ENCODE data around the gene ZNF236. TPM values are rescaled to one million over a fixed set of nuclear protein-coding genes. Genes with fewer than 3 reads are reported as not detected.

Gene ZNF236
- total and polyA plus RNA-seq, 8 donors, result 1.8 to 31.7 (median 6.6) TPM

DNA sequence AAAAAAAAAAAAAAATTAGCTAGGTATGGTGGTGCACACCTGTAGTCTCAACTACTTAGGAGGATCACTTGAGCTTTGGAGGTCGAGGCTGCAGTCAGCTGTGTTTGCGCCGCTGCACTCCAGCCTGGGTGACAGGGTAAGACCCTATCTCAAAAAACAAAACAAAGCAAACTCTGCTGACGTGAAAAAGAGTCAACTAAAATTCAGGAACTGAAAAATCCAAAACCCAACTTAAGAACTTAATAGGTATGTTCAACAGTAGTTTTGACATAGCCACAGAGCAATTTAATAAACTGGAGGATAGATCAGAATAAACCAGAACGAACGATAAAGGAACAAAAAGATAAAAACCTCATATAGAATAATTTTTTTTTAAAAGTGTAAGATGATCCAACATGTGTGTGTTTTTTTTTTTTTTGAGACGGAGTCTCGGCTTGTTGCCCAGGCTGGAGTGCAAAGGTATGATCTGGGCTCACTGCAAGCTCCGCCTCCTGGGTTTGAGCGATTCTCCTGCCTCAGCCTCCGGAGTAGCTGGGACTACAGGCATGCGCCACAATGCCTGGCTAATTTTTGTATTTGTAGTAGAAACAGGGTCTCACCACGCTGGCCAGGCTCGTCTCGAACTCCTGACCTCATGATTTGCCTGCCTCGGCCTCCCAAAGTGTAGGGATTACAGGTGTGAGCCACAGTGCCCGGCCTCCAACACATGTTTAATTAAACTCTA lies 4.3 kb upstream of the ZNF236 start:
- intact Hi-C loops (cut with DNase I; ENCODE audit: low total_unique reads), result no loop called here
- no peak for TF ChIP-seq EP300 (IDR thresholded peaks at IDR 0.05)
- TF ChIP-seq, protein P1, sequence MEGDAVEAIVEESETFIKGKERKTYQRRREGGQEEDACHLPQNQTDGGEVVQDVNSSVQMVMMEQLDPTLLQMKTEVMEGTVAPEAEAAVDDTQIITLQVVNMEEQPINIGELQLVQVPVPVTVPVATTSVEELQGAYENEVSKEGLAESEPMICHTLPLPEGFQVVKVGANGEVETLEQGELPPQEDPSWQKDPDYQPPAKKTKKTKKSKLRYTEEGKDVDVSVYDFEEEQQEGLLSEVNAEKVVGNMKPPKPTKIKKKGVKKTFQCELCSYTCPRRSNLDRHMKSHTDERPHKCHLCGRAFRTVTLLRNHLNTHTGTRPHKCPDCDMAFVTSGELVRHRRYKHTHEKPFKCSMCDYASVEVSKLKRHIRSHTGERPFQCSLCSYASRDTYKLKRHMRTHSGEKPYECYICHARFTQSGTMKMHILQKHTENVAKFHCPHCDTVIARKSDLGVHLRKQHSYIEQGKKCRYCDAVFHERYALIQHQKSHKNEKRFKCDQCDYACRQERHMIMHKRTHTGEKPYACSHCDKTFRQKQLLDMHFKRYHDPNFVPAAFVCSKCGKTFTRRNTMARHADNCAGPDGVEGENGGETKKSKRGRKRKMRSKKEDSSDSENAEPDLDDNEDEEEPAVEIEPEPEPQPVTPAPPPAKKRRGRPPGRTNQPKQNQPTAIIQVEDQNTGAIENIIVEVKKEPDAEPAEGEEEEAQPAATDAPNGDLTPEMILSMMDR (IDR thresholded peaks at IDR 0.05), result no peak
- no peak for TF ChIP-seq POLR2AphosphoS5 (IDR thresholded peaks at IDR 0.05)
- TF ChIP-seq POLR2A (IDR thresholded peaks at IDR 0.05), result no peak
- Histone ChIP-seq H3K36me3 (peaks cover 0 to 27% (median 20%) of the 10 kb centered on the region in 4 donors), H3K27ac (no peak overlapping the region), H3K4me3 (no peak overlapping the region), H3K9me3 (no peaks in the 10 kb centered on the region), H3K4me1 (peaks cover 12 to 32% (median 24%) of the 10 kb centered on the region in 4 donors), H3K27me3 (no peaks in the 10 kb centered on the region)
- 76 to 88% (median 83%) methylated on average over 17 of the region's 17 CpGs for WGBS, 5 donors
- DNase-seq, result peak in 1 of 2 donors; percentile 41

DNA sequence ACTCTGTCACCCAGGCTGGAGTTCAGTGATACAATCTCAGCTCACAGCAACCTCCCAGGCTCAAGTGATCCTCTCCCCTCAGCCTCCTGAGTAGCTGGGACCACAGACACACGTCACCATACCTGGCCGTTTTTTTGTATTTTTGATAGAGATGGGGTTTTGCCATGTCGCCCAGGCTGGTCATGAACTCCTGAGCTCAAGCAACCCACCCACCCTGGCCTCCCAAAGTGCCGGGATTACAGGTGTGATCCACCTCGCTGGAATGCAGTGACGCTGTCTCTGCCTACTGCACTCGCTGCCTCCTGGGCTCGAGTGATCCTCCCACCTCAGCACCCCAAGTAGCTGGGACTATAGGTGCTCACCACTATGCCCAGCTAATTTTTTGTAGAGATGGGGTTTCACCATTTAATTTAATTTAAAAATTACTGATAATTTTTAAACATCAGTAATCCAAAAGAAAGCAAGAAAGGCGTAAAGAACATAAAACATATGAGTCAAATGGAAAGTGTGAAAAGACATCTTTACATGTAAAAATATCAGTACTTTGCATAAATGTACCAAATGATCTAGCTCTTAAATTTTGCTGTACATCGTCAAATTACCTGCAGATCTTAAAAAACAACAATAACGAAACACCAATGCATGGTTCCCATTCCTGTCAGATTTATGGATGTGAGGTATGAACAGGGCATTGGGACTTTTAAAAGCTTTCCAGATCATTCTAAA lies 2.8 kb upstream of the ZNF236 start:
- no peak for DNase-seq
- H3K4me3 ChIP-seq, result peak overlapping the region in 1 of 4 donors; percentile 84
- no peaks in the 10 kb centered on the region for H3K9me3 ChIP-seq
- H3K27me3 ChIP-seq, result no peaks in the 10 kb centered on the region
- intact Hi-C loops (cut with DNase I; ENCODE audit: low total_unique reads), result no loop called here
- TF ChIP-seq POLR2AphosphoS5 (IDR thresholded peaks at IDR 0.05) (no peak), POLR2A (IDR thresholded peaks at IDR 0.05) (no peak), EP300 (IDR thresholded peaks at IDR 0.05) (no peak)
- TF ChIP-seq, protein P1 (IDR thresholded peaks at IDR 0.05), result no peak
- H3K36me3 ChIP-seq, result peaks cover 0 to 19% (median 14%) of the 10 kb centered on the region in 4 donors
- WGBS, 5 donors, result 86 to 94% (median 91%) methylated on average over 11 of the region's 11 CpGs
- peak overlapping the region in 1 of 5 donors; percentile 4 for H3K27ac ChIP-seq
- peaks cover 23 to 47% (median 38%) of the 10 kb centered on the region in 4 donors for H3K4me1 ChIP-seq

DNA sequence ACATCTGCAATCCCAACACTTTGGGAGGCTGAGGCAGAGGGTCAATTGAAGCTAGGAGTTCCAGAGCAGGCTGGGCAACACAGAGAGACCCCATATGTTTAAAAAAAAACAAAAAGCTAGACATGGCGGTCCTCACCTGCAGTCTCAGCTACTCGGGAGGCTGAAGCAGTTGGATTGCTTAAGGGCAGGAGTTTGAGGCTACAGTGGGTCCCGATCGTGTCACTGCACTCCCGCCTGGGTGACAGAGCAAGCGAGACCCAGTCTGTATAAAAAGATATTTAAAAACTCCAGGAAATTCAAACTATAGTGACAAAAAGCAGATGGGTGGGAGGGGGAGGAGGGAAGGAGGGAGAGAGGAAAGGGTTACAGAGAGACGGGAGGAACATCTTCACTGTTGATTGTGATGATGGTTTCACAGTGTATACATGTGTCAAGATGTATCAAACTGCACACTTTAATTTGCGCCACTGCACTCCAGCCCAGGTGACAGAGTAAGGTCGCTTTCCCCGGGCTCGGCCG lies 942 bp upstream of the ZNF236 start:
- TF ChIP-seq POLR2A (IDR thresholded peaks at IDR 0.05), result no peak
- no peak for TF ChIP-seq POLR2AphosphoS5 (IDR thresholded peaks at IDR 0.05)
- no peak for TF ChIP-seq EP300 (IDR thresholded peaks at IDR 0.05)
- TF ChIP-seq, protein P1 (IDR thresholded peaks at IDR 0.05), result no peak
- peaks cover 25 to 53% (median 40%) of the 10 kb centered on the region in 4 donors for H3K4me1 ChIP-seq
- H3K4me3 ChIP-seq, result peak overlapping the region; percentile 84 to 89 (median 87)
- WGBS, 5 donors, result 0 to 1% (median 1%) methylated on average over 12 of the region's 12 CpGs
- no peaks in the 10 kb centered on the region for H3K9me3 ChIP-seq
- intact Hi-C loops (cut with DNase I; ENCODE audit: low total_unique reads), result no loop called here
- DNase-seq, result peak in 1 of 2 donors; percentile 34
- peak overlapping the region; percentile 96 to 100 (median 98) for H3K27ac ChIP-seq
- H3K27me3 ChIP-seq, result no peaks in the 10 kb centered on the region
- H3K36me3 ChIP-seq, result peaks cover 0 to 3% (median under 1%) of the 10 kb centered on the region in 4 donors

DNA sequence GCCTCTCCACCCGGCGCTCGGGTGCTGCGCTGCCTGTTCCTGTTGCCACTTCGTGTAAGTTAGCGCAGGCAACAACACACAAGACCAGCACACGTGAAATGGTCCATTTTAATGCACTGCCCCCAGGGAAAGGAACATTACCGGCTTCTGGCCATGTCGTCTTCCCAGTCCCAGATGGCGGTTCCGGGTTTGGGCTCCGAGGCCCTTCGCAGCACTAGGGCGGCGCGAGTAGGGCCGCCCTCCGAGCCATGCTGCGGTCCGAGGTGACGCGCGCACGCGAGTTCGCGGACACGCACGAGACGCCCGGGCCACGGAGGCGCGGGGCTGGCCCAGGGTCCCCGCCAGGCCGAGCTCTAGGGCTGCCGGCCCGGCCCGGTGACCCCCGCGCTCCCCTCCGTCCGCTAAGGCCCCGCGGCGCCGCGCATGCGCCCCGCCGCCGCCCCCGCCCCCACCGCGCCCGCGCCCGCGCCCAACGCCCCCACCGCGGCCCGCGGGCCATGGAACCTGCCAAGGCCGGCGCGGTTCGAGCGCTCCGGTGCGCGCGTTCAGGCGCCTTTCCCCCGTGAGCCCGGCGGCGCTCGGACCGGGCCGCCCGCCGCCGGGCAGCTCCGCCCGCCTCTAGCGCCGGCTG lies 367 bp upstream of the ZNF236 start:
- H3K27me3 ChIP-seq, result no peaks in the 10 kb centered on the region
- peak overlapping the region; percentile 84 to 89 (median 87) for H3K4me3 ChIP-seq
- peak overlapping the region; percentile 96 to 100 (median 98) for H3K27ac ChIP-seq
- H3K9me3 ChIP-seq, result no peaks in the 10 kb centered on the region
- WGBS, 5 donors, result 0 to 1% (median 0%) methylated on average over 6 to 78 of the region's 88 CpGs
- H3K36me3 ChIP-seq, result no peaks in the 10 kb centered on the region
- peaks cover 25 to 53% (median 40%) of the 10 kb centered on the region in 4 donors for H3K4me1 ChIP-seq
- intact Hi-C loops (cut with DNase I; ENCODE audit: low total_unique reads), result no loop called here
- TF ChIP-seq POLR2AphosphoS5 (IDR thresholded peaks at IDR 0.05) (peak in 1 of 3 donors; percentile 45), POLR2A (IDR thresholded peaks at IDR 0.05) (no peak)
- DNase-seq, result peak; percentile 56 to 86

All from stomach (tissue), 9 donors.